ENCODE results near the gene SOX5.

Gene SOX5

DNA sequence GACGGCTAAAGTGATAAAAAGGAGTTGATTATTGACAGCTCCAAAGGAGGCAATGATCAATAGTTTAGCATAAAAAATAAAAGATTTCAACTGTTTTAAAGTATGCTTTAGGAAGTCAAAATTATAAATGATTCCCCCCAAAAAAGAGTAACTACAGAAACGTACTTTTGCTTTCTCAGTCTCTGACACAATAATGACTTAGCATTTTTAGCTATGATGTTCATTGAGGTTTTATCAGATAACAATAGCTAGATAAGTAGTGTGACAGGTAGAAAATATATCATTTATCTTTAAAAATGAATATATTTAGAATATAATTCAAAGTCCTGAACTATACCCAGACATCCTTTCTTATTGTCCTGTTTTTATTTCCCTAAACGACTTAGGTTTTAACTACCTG is 352.9 kb downstream of the SOX5 start:
- DNase-seq (ENCODE audit: low read depth) = no peak

DNA sequence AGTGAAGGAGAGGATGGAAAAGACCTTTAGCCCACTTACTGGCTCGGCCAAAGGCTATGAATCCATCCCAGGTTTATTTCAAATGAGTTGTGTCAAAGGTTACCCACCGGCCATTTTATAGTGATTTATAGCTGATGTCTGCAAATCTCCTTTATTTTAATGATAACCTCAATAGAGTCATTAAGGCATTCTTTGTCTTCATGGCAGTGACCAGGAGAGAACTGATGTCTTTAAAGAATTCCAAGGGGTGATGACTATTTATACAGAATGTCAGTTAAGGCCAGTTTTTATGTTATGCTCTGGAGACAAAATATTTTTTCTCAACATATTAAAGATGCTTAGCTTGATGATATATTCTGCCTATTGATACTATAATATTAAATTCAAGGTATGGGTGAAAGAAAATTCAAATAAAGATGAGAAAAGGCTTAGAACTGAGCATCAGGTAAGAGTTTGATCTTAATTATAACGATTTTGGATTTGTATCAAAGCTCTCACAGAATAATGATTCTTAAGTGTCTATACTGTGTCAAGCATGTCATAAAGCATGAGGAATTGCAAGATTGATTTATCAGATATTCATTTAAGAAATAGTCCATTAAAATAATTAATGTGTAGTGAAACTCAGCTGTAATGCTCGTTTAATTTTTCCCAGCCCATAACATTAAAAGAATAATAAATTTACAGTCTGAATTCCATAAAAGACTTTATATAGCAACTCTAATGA is 361.5 kb downstream of the SOX5 start:
- no peak for DNase-seq (ENCODE audit: low read depth)

DNA sequence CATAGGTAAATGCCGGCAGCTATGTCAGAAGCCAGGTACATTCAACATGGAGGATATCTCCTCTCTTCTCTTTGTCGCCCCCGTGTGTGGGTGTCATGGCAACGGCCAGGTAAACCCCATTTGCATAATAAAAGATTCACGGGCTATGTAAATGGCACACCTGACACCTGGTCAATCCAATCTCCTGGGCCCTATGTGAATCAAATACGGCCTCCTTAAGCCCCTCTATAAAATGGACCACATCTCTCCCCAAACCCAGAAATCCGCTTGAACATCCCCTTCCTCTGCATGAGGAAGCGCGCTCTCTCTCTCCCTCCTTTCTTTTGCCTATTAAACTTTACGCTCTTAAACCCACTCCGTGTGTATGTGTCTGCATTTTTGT is 363.7 kb downstream of the SOX5 start:
- no peak for DNase-seq (ENCODE audit: low read depth)

DNA sequence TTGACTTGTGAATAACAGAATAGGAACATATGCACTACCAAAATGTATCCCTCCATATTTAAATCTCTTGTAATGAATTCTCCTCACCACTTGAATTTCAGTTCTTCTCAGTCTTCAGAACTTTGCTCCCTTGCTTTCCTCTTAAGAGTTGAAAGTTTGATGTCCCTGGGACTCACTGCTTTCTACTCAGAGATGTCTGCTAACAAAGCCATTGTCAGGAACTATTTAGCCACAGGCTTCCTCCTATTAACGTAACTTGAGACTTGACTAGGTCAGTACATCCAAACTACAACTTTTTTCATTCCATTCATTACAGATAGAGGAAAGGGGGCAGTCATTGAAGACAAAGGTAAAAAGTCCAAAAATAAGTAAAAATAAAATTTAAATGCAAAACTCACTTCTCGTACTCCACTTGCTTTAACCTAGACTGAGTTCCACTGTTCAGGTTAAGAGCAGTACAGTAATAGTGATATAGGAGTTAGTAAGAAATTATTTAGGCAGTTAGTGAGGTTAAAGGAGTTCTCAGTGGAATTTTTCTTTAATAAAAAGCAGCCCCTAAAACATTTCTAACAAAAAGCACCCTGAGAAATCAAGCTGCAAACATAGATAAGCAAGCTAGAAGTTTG is 364.2 kb downstream of the SOX5 start:
- no peak for DNase-seq (ENCODE audit: low read depth)

DNA sequence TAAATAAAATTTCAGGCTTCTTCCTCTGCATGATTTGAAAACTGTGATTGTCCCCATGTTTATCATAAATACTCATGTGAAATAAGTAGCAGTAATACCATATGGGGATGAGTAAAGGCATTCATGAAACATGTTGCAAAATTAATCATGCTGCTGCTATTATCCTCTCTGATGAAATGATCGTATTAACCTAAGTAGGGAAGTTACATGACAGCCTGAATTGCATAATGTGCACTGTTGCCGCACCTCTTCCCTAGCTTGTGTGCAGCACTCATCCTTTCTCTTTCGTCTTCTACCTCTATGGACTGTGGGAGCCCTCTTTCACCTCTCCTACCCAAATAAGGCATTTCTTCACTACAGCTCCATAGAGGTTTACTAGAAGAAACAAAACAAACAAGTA is 367.6 kb downstream of the SOX5 start:
- DNase-seq (ENCODE audit: low read depth) = peak; percentile 21

DNA sequence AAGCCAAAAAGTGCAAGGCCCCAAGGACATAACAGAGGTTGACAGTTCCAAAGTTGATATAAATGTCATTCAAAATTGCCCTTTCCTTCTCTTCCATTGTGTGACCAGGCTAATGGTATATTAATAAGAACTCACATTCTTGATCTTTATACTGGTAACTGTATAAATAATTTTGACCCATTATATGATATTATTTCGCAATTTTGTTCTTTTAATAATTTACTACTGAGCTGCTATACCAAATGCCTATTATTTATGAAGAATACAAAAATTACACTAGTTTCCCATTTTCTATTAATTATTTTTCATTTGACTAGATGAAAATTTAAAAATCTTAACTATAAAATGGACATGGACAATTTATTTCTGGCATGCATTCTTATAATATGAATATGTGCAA is 370.2 kb downstream of the SOX5 start:
- no peak for DNase-seq (ENCODE audit: low read depth)

DNA sequence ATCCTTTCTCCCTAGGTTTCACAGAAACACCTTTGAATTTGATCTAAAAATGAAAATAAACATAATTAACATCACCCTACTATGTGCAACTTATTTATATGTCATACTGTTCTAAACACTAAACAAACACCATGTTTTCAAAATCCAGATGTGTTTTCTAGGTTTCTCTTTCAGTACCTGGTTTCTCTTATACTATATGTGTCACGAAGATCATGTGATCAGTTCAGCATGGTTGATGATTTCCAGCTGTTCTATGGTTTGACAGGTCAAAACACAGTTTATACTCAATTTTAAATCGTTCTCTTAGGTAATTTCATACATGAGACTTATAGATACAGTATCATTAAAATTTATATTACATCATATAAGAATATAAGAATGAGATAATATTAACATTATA is 373.1 kb downstream of the SOX5 start:
- no peak for DNase-seq (ENCODE audit: low read depth)

DNA sequence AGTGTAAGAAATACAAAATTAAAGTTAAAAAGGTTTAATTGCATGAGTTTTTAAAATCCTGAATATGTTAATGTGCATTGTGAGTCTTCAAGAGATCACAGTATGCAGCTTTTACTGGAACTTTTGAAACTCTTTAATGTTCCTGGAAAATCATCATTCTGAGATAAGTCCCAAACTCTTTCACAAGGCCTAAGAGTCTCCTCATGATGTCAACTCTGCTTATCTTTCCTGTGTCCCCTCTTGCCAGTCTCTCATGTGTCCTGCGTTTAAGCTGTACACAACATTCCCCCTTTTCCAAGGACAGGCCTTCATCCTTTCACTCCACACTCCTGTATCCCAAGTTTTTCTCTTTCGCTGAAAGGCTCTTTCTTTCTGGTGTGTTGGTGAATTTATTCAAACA is 380.1 kb downstream of the SOX5 start:
- no peak for DNase-seq (ENCODE audit: low read depth)

DNA sequence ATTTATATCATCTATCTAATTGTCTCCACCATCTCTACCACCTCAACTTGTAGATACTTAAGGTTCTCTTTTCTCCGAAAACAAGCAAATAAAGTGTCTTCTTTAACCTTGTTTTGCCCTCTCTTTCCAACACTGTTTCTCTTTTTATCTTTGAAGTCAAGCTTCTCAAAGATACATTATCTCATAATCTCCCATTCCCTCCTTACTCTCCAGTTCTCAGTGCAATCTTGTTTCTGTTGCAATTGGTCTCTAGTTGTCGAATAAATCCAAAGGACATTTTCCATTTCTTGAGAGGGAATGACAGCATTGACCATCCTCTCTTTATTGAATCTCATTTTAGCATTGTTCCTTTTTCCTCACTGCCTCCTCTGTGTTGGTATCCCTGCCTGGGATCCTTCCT is 383.3 kb downstream of the SOX5 start:
- no peak for DNase-seq (ENCODE audit: low read depth)

DNA sequence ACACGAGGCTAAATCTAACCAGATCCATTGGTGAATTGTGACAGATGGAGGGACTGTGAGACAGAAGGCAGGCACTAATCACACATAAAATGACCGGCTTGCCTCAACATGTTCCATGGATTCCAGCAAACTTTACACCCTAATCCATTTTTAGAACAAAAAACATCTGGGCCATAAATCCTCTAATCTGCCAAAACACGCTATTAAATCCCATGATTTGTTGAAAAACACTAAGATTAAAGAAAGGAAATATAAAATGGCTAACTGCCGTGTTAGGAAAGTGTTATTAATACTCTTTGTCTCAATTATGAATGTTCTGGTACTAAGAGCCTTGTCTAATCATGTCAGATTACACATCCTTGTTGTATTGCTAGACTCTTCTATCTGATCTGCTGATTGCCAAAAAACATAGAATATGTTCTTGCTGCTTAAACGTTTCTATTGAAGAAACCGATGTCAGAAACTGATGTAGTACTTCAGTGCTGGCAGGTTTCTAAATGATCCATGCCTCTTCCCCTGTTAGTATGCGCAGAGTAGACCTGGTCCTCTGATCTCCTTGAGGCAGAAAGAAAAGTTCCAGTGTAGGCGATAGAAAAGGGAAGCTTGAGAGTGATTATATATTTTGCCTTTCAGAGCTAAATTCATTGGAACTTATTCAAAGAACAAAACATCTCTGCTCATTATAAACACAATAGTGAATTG is 384.9 kb downstream of the SOX5 start:
- no peak for DNase-seq (ENCODE audit: low read depth)

DNA sequence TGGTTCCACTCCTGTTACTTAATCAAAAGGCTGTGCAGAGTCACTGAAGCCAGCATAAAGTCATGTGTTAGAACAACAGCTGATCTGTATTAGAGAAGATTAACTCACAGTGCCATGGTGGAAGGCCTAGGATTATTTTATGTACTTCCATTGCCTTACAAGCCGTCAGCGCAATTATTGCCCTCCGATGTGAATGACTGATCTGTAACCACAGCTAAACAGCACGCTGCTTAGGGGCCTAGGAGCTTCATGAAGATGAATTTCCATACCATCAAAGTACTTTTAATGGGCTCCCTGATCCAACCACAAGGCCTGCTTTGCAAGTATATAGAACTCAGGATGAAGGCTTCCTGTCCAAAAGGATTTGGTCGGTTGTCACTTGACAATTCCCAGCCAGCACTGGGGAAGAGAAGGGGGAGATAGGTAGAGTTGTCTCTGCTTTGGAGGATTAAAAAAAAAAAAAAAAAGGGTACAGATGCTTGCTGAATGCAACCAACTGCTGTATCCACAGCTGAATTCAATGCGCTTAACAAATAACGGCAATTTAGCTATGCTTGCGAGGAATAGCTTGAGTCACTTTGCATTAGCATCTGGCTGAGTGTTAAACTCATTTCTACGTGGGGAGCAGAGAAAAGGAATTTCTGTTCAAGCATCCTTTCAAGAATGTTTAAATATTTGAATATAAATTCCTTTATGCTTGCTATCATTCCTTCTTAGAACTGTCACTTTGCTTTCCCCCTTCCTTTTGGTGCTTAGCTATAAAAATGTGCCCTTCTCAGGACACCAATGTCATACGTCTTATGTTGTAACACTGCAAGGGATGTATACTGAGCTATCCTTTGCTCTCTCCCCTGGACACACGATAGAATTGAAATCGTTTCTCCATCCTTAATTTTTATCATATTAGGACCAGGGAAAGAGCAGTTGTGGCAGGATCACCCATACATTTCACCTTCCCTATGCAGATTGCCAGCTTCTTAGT is 387.8 kb downstream of the SOX5 start:
- no peak for DNase-seq (ENCODE audit: low read depth)

DNA sequence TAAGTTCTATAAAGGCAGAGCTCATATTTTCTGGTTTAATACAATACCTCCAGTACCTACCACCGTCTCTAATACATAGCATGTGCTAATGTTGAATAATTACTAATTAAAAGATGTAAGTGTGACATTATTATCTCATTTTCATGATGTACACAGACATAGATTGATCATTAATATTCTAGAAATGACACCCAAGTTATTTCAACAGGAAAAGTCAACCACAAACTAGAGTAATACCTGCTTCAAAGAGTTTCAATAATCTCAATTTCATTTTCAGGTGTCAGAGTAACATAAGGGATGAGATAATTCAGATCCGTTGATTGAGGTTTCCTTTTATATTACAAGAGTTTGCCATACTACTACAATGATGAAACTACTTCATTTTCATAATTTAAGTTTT is 388.9 kb downstream of the SOX5 start:
- no peak for DNase-seq (ENCODE audit: low read depth)

DNA sequence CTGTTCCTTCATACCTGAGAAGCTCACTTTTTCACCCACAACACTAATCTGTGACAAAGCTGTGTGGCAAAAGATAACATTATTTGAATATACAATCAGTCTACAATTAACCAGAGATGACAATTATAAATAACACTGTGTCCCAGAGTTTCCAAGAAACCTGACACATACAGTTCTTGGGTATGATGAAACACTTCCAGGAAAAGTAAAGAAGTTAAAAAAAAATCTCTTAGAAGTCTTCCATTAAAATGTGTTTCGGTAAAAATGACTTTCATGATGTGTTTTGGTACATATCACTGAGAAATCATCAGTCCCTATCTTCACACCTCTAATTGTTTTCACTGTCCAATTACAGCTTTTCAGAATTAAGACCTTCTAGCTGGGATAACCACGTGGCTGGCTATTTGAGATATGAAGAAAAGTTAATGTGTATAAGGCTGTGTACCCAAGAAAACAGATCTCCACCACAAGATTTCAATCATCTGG is 390.2 kb downstream of the SOX5 start:
- DNase-seq (ENCODE audit: low read depth) = no peak

DNA sequence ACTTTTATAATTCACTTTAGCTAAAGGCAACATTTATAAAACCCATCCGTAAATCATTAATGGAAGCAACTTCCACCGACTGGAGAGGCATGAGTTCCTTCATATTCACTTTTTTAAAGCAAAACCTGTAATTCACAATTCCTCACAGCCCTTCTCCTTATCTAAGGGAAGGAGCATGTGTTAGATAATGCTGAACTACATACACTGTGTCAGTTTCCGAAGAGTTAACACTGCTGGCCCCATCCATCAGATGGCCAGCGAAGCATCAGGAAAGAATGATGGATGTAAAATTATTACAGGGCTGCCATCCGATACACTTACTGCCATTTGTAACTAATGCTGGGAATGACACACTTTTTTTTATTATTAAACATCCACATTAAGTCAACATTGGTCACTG is 392.8 kb downstream of the SOX5 start:
- DNase-seq (ENCODE audit: low read depth) = no peak

DNA sequence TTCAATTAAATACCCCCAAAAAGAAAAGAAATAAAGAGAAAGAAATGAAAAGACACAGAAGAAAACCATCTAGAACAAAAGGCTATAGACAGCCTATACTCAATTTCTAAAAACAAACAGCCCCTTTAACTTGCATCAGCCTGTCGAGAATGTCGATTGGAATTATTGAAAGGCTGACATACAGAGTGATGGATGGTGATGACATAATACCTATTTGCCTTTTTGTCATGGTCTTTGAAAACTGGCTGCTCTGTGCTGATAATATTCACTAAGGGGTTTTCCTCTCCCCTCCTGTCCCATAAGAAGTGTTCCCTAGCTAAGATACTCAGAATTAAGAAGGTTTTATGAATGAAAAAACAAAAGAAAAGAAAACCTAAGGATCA is 393.7 kb downstream of the SOX5 start:
- DNase-seq (ENCODE audit: low read depth) = no peak

DNA sequence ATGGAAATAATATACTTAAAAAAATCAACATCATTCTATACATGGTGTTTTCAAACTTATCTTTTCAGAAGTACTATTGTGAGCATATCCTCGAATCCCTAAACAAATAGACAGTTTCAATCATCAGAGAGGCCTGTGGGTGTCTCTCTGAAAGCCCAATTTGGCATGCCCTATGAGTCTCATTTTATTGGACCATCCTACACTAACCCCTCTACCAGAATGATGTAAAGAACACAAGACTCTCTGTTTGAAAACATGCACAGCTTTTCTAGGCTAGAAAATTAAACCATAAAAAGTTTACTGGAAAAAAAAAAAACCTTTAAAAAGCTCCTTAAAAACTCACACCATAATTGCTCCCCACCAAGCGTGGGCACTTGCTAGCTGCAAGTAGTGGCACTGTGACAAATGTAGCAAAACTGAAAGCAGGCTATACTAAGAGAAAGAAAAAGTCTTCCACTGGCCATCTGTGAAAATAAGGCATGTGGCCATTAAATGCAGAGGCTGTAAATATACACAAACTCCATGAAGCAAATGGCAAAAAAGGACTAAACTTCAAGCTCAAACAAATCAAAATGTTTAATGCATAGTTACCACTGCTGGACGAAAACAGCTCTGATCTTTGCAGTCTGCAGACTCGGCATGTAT is 394.2 kb downstream of the SOX5 start:
- DNase-seq (ENCODE audit: low read depth) = no peak

DNA sequence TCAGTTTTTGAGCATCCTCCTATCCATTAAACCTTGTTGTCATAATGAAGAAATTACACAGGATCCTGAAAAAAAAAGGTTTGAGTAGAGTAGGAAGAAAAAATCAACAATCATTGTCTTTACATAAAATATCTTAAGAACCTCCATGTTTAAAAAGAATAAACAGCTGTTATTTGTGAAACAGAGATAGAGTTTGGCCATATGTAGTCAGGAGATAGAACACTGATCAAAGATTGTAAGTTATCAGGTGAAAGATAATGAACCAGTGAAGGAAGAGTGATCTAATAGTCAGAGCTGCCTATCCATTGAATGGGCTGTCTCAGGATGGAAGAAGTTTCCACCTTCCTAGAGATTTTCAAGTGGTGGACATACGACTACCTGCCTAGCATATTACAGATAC is 397.1 kb downstream of the SOX5 start:
- no peak for DNase-seq (ENCODE audit: low read depth)

DNA sequence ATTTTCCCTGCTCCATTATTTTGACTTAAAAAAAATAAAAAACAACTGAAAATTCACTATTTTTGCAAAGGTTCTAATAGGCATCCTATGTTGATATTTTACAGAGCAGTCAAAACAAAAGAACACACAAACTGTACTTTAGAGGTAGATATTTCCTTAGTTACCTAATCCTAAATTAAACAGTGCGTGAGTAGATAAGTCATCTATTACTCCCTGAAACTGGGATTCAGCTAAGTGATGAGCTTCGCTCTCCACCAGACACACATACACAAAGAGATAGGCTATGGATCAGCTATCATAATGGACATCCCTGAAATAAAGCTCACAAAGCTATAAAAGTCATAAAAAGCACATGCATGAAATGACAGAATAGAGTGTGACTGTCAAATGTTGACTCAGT is 398.7 kb downstream of the SOX5 start:
- DNase-seq (ENCODE audit: low read depth) = no peak

DNA sequence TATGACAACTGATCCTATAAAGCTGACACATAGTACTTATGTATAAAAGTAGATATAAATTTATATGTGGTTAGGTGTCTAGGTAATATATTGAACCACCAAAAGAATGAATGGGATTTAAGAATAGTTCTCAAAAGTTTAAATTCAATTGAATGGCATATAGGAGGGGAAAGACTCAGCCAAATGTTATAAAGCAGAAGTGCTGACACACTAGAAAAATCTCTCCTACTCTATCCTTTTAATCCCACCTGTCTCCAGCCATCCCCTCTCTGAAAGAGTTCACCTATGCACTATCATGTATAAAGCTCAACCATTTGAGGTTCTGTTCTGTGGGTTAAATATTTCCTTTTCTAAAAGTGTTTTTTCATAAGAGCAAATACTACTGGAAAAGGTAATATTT is 400.7 kb downstream of the SOX5 start:
- DNase-seq (ENCODE audit: low read depth) = no peak

DNA sequence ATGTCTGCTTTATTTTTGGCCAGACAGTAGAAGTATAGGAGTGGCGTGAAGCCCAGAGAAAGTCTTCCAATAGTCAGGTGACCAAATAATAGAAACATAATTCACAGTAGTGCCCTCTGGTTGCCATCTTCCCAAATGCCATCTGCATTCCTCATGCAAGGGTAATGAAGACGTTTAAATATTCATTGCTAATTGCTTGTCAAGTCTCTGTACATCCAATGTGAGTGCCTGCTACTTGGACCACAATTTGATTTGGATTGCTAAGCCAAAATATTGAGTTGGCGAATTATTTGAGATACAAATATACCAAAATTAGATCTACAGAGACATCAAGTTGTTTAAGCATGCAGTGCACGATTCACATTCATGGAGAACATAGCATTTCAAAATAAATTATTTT is 402.7 kb downstream of the SOX5 start:
- no peak for DNase-seq (ENCODE audit: low read depth)

DNA sequence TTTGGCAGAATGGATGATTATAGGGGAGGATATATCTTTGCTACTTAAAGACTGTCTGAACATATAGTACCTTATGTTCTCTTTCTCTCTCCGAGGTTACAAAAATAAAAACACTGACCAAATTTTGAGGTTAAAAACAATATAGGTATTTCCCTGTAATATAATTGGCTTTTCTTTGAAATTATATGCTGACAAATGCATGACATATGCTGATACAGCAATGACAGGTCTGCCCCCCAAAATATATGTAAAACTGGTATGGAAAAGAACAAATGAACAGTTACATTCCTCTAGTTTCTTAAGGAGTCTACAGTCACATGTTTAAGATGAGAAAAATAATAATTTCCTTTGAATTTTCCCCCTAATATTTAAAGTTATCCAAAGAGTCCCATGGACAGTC is 405.7 kb downstream of the SOX5 start:
- no peak for DNase-seq (ENCODE audit: low read depth)

DNA sequence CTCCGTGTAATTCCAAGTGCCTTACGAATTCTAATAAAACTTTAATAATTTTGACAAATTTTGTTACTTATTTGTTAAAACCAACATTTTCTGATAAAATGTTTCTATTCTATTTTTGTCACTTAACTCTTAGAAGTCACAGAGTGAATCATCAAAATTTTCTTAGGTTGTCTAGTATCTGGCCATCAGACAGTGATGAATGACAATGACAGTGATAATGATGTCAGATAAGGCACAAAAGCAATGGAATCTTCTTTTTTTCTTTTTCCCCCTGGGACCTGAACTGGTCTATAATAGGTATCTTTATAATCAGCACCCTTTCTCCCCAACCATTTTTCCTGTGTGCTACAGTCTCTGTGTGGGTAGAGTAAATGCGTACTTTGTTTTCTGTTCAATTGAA is 407.3 kb downstream of the SOX5 start:
- DNase-seq (ENCODE audit: low read depth) = no peak
